GM21515 (cell line): ENCODE measurements around the gene SLC39A11.
"Not testable (repeated sequence)": the region's sequence is repeated elsewhere in the genome, so short reads cannot be mapped to it uniquely, and the experiment has no call there.

Experiments used
- ATAC-seq: cut with Tn5 transposase; IDR thresholded peaks from one replicate; pipeline ENCODE4 v1.9.1; 2021; ENCODE audit not compliant: unreplicated experiment

SLC39A11 gene

GRCh38 chr17:73072219-73072962 is 20.1 kb downstream of the SLC39A11 start:
- ATAC-seq: no peak

GRCh38 chr17:73071066-73071999 is 21.2 kb downstream of the SLC39A11 start:
- no peak for ATAC-seq

- ATAC-seq: no peak
Observed at GRCh38 chr17:73069841-73070240, 22.6 kb downstream of the SLC39A11 start.

- no peak for ATAC-seq
Observed at GRCh38 chr17:73069164-73069770, 23.2 kb downstream of the SLC39A11 start.

GRCh38 chr17:73068322-73069153 is 23.9 kb downstream of the SLC39A11 start:
- ATAC-seq: no peak

GRCh38 chr17:73067699-73068098 is 24.8 kb downstream of the SLC39A11 start:
- not testable (repeated sequence) for ATAC-seq

GRCh38 chr17:73067075-73067474 is 25.4 kb downstream of the SLC39A11 start:
- ATAC-seq: no peak

GRCh38 chr17:73066148-73066884 is 26.2 kb downstream of the SLC39A11 start:
- ATAC-seq: no peak

GRCh38 chr17:73065376-73065775 is 27.1 kb downstream of the SLC39A11 start:
- ATAC-seq: no peak

- no peak for ATAC-seq
Observed at GRCh38 chr17:73064084-73064938, 28.2 kb downstream of the SLC39A11 start.

- ATAC-seq: no peak
Observed at GRCh38 chr17:73062726-73063125, 29.8 kb downstream of the SLC39A11 start.

- ATAC-seq: no peak
Observed at GRCh38 chr17:73061161-73061560, 31.3 kb downstream of the SLC39A11 start.

- ATAC-seq: no peak
Observed at GRCh38 chr17:73060721-73061120, 31.8 kb downstream of the SLC39A11 start.

GRCh38 chr17:73059713-73060112 is 32.8 kb downstream of the SLC39A11 start:
- not testable (repeated sequence) for ATAC-seq

- no peak for ATAC-seq
Observed at GRCh38 chr17:73058022-73058421, 34.5 kb downstream of the SLC39A11 start.

GRCh38 chr17:73057196-73057595 is 35.3 kb downstream of the SLC39A11 start:
- ATAC-seq: no peak

- no peak for ATAC-seq
Observed at GRCh38 chr17:73052923-73053322, 39.6 kb downstream of the SLC39A11 start.

GRCh38 chr17:73050797-73051196 is 41.7 kb downstream of the SLC39A11 start:
- ATAC-seq: no peak

GRCh38 chr17:73048170-73048569 is 44.3 kb downstream of the SLC39A11 start:
- ATAC-seq: no peak
